Cardiac fibroblast (primary cell): ENCODE data around the gene FRMD4A.
"Not testable (repeated sequence)": the region's sequence is repeated elsewhere in the genome, so short reads cannot be mapped to it uniquely, and the experiment has no call there.

Experiments used
- DNase-seq, 2 donors: peaks; one replicate each; pipeline versions ENCODE4 v3.0.0 to v3.0.0-alpha.2; 2010; ENCODE audit warnings: low read depth in 2 of 2
- H3K4me3 ChIP-seq, 2 donors: replicated peaks in 1 of 2; 1 replicate in 1 of 2; 2 replicates in 1 of 2; pipeline ENCODE4 v1.5.1; 2011; ENCODE audit warnings: low read depth in 2 of 2, low read length in 2 of 2, mild to moderate bottlenecking in 2 of 2, moderate library complexity in 1 of 2
- TF ChIP-seq, protein P1 (sequence below): IDR thresholded peaks from one replicate; pipeline ENCODE4 v1.5.1; 2011; ENCODE audit warnings: low read depth, mild to moderate bottlenecking, low read length, inconsistent platforms

The FRMD4A gene

DNA sequence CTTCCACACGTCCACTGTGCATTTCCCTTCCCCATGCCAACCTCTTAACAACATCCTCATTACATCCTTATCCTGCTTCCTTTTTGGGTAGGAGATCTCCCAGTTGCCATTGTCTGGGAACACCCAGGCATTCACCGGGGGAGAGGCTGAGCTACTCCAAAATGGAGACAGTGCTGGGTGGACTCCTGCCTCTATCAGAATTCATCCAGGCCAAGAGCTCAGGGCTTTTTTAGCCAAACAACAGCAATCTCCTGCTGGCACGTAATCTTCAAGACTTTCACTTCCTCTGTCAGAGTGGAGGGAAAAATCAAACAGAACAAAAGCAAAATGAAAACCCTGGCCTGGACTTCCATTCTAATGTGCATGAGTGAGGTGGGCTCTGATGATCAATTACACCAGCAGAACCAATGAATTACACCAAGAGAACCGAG, 499.0 kb downstream of the FRMD4A start:
- TF ChIP-seq, protein P1, sequence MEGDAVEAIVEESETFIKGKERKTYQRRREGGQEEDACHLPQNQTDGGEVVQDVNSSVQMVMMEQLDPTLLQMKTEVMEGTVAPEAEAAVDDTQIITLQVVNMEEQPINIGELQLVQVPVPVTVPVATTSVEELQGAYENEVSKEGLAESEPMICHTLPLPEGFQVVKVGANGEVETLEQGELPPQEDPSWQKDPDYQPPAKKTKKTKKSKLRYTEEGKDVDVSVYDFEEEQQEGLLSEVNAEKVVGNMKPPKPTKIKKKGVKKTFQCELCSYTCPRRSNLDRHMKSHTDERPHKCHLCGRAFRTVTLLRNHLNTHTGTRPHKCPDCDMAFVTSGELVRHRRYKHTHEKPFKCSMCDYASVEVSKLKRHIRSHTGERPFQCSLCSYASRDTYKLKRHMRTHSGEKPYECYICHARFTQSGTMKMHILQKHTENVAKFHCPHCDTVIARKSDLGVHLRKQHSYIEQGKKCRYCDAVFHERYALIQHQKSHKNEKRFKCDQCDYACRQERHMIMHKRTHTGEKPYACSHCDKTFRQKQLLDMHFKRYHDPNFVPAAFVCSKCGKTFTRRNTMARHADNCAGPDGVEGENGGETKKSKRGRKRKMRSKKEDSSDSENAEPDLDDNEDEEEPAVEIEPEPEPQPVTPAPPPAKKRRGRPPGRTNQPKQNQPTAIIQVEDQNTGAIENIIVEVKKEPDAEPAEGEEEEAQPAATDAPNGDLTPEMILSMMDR, result no peak
- H3K4me3 ChIP-seq, result no peak overlapping the region
- peak in 1 of 2 donors; percentile 49 for DNase-seq

DNA sequence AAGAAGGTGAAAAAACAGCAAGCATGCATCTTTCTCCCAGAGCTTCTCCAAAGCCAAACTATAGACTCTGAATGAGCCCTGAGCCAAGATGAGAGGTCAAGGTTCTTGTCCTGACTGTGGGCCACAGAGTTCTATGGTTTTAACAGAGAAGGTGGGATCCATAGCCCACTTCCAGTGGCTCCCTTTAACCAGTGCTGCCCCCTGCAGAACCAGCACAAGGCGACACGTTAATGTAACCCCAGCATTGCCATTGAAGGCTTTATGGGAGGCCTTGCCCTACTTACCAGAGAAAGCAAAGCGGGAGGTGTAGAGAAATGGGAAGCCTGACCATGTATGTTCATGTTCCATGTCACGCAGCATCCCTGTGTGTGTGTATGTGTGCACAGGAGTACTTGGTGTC, 500.3 kb downstream of the FRMD4A start:
- H3K4me3 ChIP-seq, result no peak overlapping the region
- no peak for DNase-seq
- TF ChIP-seq, protein P1, result no peak

DNA sequence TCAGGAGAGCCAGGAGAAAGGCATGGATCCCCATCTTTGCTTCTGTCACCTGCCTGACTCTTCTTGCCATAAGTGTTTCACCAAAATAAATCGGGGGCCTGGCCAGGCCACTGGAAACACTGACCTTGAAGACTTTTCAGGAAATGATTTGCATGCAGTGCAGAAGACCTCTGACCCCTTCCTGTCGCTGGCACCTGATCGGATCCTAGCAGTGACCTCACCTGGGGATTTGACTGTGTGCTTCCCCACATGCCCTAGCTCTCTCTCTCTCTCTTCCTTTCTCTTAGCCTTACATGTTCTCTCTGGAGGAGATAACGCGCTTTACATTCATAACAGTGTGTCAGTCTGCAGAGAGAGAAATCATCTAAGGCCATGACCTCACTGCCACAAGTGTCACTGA, 500.9 kb downstream of the FRMD4A start:
- DNase-seq, result no peak
- no peak overlapping the region for H3K4me3 ChIP-seq
- TF ChIP-seq, protein P1, result no peak

DNA sequence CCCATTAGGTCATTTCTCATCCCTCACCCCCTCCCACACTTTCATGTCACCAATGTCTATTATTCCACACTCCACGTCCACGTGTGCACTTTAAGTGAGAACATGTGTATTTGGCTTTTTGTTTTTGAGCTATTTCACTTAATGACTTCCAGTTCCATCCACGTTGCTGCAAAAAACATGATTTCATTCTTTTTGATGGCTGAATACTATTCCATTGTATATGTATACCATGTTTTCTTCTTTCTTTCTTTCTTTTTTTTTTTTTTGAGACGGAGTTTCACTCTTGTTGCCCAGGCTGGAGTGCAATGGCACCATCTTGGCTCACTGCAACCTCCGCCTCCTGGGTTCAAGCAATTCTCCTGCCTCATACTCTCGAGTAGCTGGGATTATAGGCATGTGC, 502.4 kb downstream of the FRMD4A start:
- not testable (repeated sequence) for DNase-seq

DNA sequence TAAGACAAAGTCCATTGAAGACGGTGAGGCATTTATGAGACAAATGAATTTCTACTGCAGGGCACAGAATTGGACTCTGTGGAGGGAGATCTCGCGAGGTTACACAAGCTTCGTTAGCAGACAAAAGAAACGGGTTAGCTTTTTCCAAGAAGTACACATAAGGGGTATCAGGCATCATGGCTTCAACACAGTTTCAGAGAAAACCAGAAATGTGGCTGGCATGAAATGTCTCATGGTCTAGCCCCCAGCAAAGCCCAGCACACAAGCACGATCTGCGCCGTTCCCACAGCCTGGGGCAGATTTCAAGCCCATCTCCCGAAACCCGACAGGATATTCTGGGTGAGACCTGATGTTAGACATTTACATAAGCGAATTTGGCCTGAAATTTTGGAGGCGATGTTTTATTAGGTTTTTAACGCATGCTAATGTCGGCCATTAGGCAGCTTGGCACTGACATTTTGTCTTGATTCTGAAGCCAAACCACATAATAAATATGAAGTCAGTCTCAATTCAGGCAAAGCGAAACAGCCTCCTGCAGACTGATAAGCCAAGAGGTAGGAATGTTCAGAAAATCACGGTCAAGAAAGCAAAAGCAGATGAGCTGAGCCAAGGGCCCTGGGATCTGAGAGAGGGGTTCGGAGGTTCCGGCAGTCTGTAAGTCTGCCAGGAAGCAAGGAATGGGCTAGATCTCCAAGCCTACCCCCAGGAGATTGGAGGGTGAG, 503.5 kb downstream of the FRMD4A start:
- TF ChIP-seq, protein P1, result no peak
- H3K4me3 ChIP-seq, result no peak overlapping the region
- DNase-seq, result peak in 1 of 2 donors; percentile 49

More for the DNA sequence above, 502.4 kb downstream of the FRMD4A start:
- not testable (repeated sequence) for H3K4me3 ChIP-seq

DNA sequence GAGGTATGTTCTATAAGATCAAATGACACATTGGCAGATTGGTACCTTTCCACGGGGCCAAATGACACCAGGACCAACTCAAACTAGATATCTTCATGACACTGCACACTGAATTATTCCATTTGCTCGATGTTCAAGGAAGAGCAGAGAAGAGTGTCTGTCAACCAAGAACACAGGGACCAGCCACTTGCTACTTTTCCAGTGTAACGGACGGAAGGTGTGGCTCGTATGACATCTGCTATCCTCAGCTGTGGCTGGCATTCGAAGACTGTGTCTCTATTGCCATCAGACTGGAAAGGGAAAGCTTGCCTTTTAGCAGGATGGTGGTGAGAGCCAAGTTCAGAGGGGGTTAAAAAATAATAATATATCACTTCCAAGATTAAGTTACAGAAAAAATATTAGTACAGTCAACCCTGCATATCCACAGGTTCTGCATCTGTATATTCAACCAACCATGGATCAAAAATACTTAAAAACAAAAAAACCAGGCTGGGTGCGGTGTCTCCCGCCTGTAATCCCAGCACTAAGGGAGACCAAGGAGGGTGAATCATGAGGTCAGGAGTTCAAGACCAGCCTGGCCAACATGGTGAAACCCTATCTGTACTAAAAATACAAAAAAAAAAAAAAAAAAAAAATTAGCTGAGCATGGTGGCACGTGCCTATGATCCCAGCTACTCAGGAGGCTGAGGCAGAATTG, 506.9 kb downstream of the FRMD4A start:
- TF ChIP-seq, protein P1, result no peak
- H3K4me3 ChIP-seq, result no peak overlapping the region
- DNase-seq, result no peak

DNA sequence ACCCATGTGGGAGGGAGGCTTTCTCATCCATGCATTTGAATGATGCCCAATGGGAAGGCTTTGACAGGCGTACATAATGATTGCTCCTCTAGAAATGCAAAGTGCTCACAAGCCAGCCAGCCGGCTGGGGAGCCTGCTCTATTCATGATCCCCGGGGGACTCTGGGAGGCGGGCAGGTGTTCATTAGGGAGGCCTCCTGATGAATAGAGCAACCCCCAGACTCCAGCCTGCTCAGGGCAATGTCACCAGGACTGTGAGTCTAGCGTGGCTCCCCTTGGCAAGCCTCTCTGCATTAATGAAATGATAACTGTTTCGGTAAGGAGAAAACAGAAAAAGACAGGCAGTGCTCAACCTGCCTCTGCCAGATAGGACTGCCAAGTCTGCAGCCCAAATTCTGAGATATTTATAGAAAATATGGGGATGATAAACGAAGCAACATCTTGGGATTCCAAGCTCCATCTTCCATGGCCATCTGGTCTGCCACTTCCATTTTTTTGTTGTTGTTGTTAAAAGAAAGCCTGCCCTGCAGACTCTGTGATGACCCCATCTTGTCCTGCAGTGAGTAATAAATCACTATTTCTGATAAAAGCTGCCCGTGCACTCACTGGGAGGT, 507.5 kb downstream of the FRMD4A start:
- DNase-seq, result no peak
- TF ChIP-seq, protein P1, result no peak
- no peak overlapping the region for H3K4me3 ChIP-seq
